Upper lobe of left lung (tissue), 6 donors: Measurements from ENCODE around the gene FLOT1. TPM values are rescaled to one million over a fixed set of nuclear protein-coding genes. Genes with fewer than 3 reads are reported as not detected.

Experiments
- ATAC-seq, 2 donors: fragments of 200-7000 bp; cut with Tn5 transposase; one replicate each; pipeline ENCODE4 v1.9.1; 2022; ENCODE audit warnings: mild to moderate bottlenecking in 2 of 2, moderate library complexity in 2 of 2; ENCODE audit not compliant: low FRiP score in 2 of 2
- DNase-seq, 2 donors: peaks; one replicate each; pipeline ENCODE4 v3.0.0-alpha.2; 2019 to 2020
- H3K27ac ChIP-seq, 4 donors: fragments of 200-600 bp; sonication (generic); one replicate each; pipeline ENCODE4 v1.5.1; 2016 to 2019
- H3K27me3 ChIP-seq, 4 donors: fragments of 200-600 bp; sonication (generic); one replicate each; pipeline ENCODE4 v1.5.1; 2017 to 2019
- H3K36me3 ChIP-seq, 4 donors: fragments of 200-600 bp; sonication (generic); one replicate each; pipeline ENCODE4 v1.5.1; 2016 to 2019
- H3K4me1 ChIP-seq, 4 donors: fragments of 200-600 bp; sonication (generic); one replicate each; pipeline ENCODE4 v1.5.1; 2018 to 2019
- H3K4me3 ChIP-seq, 4 donors: fragments of 200-600 bp; sonication (generic); one replicate each; pipeline ENCODE4 v1.5.1; 2017 to 2019; ENCODE audit warnings: mild to moderate bottlenecking in 2 of 4, moderate library complexity in 1 of 4
- H3K9me3 ChIP-seq, 4 donors: fragments of 200-600 bp; sonication (generic); one replicate each; pipeline ENCODE4 v1.5.1; 2018 to 2019
- EP300 ChIP-seq, 4 donors: sonication (generic); formaldehyde crosslinking; IDR thresholded peaks; one replicate each; pipeline ENCODE4 v1.5.1; 2017; ENCODE audit warnings: antibody characterized with exemption in 4 of 4, control low read depth in 2 of 4
- POLR2A ChIP-seq, 4 donors: fragments of 450-650 bp; IDR thresholded peaks; one replicate each; pipeline ENCODE4 v1.5.1; 2016 to 2017; ENCODE audit warnings: antibody characterized with exemption in 4 of 4, mild to moderate bottlenecking in 2 of 4
- POLR2AphosphoS5 ChIP-seq, 2 donors: sonication (generic); formaldehyde crosslinking; IDR thresholded peaks; one replicate each; pipeline ENCODE4 v1.5.1; 2017; ENCODE audit warnings: antibody characterized with exemption in 2 of 2
- WGBS, 2 donors: methylation state at CpG; one replicate each; pipeline ENCODE4 v1.1.5; 2017 to 2018; 5-methylcytosine and 5-hydroxymethylcytosine counted together
- total RNA-seq, 6 donors: library from RNA; depleted of rRNA in 4 of 6; stranded (reverse); fragments of >200 nt in 4 of 6; gene quantifications; one replicate each; pipeline versions ENCODE4 v1.1.0 to v1.2.1, GENCODE V29; 2016 to 2021
- TF ChIP-seq, protein P1 (sequence below), 6 experiments: fragments of 450-650 bp in 4 of 6; fragments of 200-600 bp in 2 of 6; sonication (generic) in 2 of 6; IDR thresholded peaks; one replicate each; pipeline ENCODE4 v1.5.1; 2016 to 2019; ENCODE audit warnings: antibody characterized with exemption in 6 of 6
- donor health status: DM: no; HTN: no; CAD: no; lungs with moderate emphysema.
- donor health status: DM: no; HTN: yes; CAD: no; lungs with severe emphysema.

FLOT1 gene
- total RNA-seq, 6 donors from 2014 or later = 133 to 212 (median 143) TPM

DNA sequence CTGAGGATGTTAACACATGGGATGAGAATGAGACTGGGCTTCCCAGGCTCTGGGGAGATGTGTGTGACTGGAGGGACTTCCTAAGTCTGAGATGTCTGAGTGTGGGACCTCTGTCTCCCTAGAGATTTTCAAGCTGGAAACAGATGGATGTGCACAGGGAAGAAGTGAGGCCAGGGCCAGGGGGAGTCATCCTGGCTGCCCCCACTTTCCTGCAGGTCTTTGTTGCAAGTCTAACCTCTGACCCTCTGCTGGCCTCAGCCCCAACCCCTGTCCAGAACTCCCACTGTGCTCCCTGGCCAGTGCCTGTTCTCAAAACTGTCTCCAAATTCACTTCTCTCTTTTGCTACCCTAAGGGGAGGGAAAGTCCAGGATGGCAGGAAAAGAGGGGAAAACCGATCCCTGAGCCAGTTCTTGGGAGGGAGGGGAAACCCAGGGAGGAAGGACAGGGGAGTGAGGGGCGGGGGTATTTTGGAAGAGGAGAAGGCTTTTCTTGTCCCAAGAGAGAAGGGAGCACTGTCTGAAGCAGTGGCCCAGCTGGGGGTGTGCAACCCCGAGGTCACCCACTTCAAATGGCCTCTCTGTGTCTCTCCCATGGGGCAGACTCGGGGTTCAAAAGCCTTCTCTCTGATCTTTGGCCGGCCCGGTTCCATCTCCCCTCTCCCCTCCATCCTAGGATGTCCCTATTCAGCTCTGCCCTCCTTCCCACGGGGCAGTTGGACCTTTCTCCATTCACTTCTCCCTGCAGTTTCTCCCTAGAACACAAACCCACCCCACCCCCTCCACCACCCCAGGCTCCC lies 59.1 kb downstream of the FLOT1 start:
- H3K27me3 ChIP-seq = no peaks in the 10 kb centered on the region
- H3K27ac ChIP-seq = peak overlapping the region; percentile 99 to 100 (median 99)
- H3K36me3 ChIP-seq = peaks cover 0 to 27% (median 3%) of the 10 kb centered on the region in 4 donors
- H3K4me1 ChIP-seq = peaks cover 40 to 60% (median 58%) of the 10 kb centered on the region in 4 donors
- ATAC-seq (no peak), DNase-seq (no peak)
- TF ChIP-seq POLR2AphosphoS5 (IDR thresholded peaks at IDR 0.05) (peak in 1 of 2 donors; percentile 5), POLR2A (IDR thresholded peaks at IDR 0.05) (no peak)
- no peaks in the 10 kb centered on the region for H3K9me3 ChIP-seq
- WGBS, 2 donors = 20 to 24% methylated on average over 7 of the region's 7 CpGs
- peak overlapping the region; percentile 70 to 87 (median 80) for H3K4me3 ChIP-seq

GRCh38 chr6:30682143-30683117 lies 60.1 kb downstream of the FLOT1 start:
- DNase-seq (peak; percentile 88 to 90), ATAC-seq (peak; percentile 47 to 76)
- Histone ChIP-seq H3K9me3 (no peaks in the 10 kb centered on the region), H3K27ac (peak overlapping the region; percentile 99 to 100 (median 99)), H3K36me3 (peaks cover 0 to 37% (median 12%) of the 10 kb centered on the region in 4 donors), H3K4me1 (peaks cover 33 to 51% (median 49%) of the 10 kb centered on the region in 4 donors), H3K4me3 (peak overlapping the region; percentile 70 to 87 (median 80)), H3K27me3 (no peaks in the 10 kb centered on the region)
- TF ChIP-seq POLR2AphosphoS5 (IDR thresholded peaks at IDR 0.05) (peak; percentile 76 to 84), EP300 (IDR thresholded peaks at IDR 0.05) (peak in 2 of 4 donors; percentile 46 to 73), POLR2A (IDR thresholded peaks at IDR 0.05) (peak in 2 of 4 donors; percentile 34 to 65)
- TF ChIP-seq, protein P1, sequence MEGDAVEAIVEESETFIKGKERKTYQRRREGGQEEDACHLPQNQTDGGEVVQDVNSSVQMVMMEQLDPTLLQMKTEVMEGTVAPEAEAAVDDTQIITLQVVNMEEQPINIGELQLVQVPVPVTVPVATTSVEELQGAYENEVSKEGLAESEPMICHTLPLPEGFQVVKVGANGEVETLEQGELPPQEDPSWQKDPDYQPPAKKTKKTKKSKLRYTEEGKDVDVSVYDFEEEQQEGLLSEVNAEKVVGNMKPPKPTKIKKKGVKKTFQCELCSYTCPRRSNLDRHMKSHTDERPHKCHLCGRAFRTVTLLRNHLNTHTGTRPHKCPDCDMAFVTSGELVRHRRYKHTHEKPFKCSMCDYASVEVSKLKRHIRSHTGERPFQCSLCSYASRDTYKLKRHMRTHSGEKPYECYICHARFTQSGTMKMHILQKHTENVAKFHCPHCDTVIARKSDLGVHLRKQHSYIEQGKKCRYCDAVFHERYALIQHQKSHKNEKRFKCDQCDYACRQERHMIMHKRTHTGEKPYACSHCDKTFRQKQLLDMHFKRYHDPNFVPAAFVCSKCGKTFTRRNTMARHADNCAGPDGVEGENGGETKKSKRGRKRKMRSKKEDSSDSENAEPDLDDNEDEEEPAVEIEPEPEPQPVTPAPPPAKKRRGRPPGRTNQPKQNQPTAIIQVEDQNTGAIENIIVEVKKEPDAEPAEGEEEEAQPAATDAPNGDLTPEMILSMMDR (IDR thresholded peaks at IDR 0.05) = no peak
- WGBS, 2 donors = 20 to 33% methylated on average over 9 to 11 of the region's 11 CpGs

DNA sequence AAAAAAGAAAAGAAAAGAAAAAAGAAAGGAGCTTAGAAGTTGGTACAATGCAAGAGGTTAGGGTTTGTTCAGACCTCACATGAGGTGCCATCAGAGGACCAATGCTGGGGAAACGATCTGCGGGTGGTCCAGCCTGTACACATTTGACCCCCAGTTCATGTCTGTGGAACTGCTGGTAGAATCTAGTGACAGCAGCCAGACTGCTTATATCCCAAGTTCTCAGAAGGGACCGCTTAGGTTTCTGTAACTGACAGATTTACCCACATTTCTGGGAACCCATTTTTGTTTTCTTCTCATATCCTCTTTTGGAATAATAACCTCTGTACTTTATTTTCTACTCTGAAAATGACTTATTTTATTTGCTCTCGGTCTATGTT lies 60.7 kb downstream of the FLOT1 start:
- peaks cover 0 to 44% (median 19%) of the 10 kb centered on the region in 4 donors for H3K36me3 ChIP-seq
- DNase-seq (no peak), ATAC-seq (no peak)
- WGBS, 2 donors = 36 to 41% methylated on average over 4 of the region's 4 CpGs
- H3K4me1 ChIP-seq = peaks cover 33 to 50% (median 49%) of the 10 kb centered on the region in 4 donors
- TF ChIP-seq EP300 (IDR thresholded peaks at IDR 0.05) (no peak), POLR2A (IDR thresholded peaks at IDR 0.05) (no peak)
- TF ChIP-seq, protein P1 (IDR thresholded peaks at IDR 0.05) = no peak
- H3K9me3 ChIP-seq = no peaks in the 10 kb centered on the region
- peak overlapping the region; percentile 99 to 100 (median 99) for H3K27ac ChIP-seq
- no peaks in the 10 kb centered on the region for H3K27me3 ChIP-seq
- H3K4me3 ChIP-seq = peak overlapping the region; percentile 44 to 82 (median 74)

- Histone ChIP-seq H3K27ac (peak overlapping the region; percentile 54 to 99 (median 64)), H3K9me3 (no peaks in the 10 kb centered on the region), H3K36me3 (peaks cover 4 to 55% (median 29%) of the 10 kb centered on the region in 4 donors), H3K4me1 (peaks cover 33 to 50% (median 41%) of the 10 kb centered on the region in 4 donors), H3K27me3 (no peaks in the 10 kb centered on the region), H3K4me3 (peak overlapping the region; percentile 6 to 70 (median 18))
- TF ChIP-seq POLR2AphosphoS5 (IDR thresholded peaks at IDR 0.05) (no peak), EP300 (IDR thresholded peaks at IDR 0.05) (no peak), POLR2A (IDR thresholded peaks at IDR 0.05) (no peak)
- TF ChIP-seq, protein P1 (IDR thresholded peaks at IDR 0.05) = no peak
- ATAC-seq = no peak
- DNase-seq = no peak
- WGBS, 2 donors = 67 to 68% methylated on average over 7 of the region's 7 CpGs
Observed at GRCh38 chr6:30679765-30680535, 62.5 kb downstream of the FLOT1 start.
